ENCODE measurements around the gene NASP.

NASP gene, protein sequence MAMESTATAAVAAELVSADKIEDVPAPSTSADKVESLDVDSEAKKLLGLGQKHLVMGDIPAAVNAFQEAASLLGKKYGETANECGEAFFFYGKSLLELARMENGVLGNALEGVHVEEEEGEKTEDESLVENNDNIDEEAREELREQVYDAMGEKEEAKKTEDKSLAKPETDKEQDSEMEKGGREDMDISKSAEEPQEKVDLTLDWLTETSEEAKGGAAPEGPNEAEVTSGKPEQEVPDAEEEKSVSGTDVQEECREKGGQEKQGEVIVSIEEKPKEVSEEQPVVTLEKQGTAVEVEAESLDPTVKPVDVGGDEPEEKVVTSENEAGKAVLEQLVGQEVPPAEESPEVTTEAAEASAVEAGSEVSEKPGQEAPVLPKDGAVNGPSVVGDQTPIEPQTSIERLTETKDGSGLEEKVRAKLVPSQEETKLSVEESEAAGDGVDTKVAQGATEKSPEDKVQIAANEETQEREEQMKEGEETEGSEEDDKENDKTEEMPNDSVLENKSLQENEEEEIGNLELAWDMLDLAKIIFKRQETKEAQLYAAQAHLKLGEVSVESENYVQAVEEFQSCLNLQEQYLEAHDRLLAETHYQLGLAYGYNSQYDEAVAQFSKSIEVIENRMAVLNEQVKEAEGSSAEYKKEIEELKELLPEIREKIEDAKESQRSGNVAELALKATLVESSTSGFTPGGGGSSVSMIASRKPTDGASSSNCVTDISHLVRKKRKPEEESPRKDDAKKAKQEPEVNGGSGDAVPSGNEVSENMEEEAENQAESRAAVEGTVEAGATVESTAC

DNA sequence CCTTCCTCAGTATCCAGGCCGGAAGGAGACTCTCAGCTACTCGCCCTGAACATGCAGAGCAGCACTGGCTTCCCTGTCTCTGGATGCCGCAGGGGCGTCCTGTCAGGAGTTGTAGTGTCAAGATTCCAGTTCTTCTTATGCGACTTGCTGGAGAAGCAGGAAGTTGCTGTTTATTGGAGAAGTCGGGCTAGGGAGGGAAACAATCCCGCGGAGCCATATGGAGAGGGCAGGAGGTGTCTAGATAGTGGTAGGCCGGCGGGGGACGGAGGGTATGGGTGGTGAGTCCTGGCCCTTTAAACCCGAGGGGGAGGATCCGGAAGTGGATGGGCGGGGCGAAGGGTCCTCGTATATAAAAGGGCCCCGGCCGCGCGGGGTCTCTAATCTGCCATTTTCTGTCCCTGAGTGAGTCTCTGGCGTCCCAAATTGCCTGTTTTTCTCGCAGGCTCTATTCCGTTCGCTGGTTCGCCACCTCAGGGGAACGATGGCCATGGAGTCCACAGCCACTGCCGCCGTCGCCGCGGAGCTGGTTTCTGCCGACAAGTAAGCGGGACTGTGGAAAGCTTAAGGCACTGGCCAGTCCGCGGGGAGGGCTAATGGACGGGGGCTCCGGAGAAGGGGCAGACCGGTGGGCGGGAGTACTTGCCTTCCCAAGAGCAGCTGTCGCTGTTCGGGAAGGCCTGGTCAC lies at the start of gene NASP:
Gene NASP, plus strand, starts transcription at position 376 of the 685 bp plus-strand sequence. Its CDS starts 106 bp downstream, at position 482.
- peak; percentile 48 for DNase-seq

DNA sequence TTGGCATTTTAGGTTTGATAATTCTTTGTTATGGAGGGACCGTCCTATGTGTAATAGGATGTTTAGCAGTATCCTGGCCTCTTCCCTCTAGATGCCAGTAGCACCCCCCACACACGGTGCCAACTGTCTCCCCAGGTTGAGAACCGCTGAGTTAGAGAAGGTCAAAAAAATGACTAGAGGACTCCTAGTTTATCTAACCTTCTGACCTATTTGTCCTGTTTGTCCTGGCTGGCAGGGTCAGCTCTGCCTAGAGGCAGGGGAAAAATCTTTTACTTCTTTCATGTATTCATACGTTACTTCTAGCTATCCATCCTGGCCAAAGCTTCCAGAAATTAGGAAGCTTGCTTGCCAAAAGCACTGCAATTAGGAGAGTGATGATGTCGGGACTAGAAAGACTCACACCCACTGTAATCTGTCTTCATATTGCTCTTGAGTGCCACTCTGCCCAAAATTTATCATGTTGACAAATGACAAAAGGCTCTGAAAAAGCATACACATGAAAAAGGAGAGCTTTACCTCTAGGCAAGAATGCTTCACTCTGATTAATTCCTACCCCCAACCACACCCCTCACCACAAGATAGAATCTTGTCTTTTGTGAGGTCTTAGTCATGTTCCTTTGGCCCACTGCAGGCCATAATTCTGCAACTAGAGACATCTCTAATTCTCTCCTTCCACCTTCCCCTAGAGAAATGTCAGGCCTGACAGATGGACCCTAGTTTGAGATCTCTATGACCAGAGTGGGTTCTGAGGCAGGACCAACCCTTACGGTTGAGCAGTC lies 47.7 kb upstream of the NASP start:
- DNase-seq, result no peak

DNA sequence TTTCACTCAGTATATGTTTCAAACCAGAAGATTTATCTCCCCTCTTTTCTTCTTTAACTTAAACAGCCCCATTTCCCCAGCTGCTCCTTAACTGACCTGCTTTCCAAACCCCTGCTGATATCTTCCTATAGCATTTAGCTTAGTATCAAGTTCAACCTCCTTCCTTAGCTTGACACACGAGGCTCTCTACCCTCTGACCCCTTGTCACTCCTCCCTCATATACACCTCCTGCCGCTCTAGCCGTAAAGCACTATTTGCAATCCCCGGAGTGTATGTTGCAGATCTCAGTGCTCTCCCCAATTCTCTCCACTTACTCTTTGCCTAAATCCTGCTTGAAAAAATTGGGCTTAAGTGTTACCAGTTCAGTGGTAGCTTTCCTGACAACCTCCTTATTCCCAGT lies 47.0 kb upstream of the NASP start:
- no peak for DNase-seq

DNA sequence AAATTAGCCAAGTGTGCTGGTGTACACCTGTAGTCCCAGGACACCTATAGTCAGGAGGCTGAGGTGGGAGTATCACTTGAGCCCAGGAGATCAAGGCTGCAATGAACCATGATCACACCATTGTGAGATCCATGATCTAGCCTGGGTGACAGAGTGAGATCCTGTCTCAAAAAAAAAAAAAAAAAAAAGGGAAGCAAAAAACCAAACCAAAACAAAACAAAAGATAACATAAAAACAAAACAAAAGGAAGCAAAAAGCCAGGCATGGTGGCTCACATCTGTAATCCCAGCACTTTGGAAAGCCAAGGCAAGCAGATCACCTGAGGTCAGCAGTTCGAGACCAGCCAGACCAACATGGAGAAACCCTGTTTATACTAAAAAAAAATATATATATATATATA lies 42.6 kb upstream of the NASP start:
- DNase-seq, result no peak

DNA sequence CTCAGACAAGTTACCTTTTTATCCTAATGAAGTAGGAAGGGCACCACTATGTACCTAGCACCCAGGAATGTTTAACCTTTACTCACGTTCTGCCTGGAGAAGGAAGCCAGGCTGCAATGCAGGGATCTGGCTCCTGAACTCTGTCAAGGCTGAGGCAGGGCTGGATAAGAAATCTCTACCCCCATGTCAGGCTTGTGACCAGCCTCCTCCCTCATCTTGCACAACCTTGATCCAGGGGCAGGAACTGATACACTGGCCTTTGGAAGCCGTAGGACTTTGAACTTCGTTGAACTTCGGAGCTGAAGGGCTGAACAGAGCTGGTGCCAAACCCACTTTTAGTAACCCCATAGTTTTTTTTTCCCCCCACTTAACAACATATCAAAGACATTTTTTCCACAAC lies 41.2 kb upstream of the NASP start:
- no peak for DNase-seq

DNA sequence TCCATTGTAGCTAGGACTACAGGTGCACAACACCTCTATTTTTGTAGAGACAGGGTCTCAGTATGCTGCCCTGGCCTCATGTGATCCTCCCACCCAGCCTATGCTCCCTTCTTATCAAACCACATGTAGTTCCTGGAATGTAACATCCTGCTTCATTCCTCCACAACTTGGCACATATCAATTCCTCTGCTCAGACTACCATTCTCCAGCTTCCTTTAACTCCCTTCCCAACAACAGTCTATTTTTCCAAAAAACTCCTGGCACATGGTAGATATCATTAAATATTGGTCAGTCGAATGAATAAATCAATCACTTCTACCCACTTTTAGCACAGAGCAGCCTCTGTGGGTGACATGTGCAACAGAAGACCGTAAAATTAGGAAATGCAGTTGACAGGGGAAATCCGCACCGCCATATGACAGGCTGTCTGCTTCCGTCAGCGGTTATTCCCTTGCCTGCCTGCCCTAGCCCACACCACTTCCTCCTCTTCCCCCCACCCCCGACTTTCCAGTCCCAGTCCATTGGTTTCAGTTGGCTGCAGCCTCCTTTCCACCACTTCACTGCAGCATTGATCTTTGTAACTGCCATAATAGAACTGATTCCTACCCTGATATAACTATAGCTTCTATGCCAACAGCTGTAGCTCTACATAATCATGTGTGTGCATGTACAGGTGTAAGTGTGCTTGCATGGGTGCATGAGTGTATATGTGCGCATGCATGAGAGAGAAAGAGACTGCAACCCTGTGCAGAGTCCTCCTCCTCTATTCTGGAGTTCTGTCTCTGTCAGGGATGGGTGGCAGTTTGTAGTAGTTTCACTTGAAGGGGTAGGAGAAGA lies 40.0 kb upstream of the NASP start:
- DNase-seq, result no peak

DNA sequence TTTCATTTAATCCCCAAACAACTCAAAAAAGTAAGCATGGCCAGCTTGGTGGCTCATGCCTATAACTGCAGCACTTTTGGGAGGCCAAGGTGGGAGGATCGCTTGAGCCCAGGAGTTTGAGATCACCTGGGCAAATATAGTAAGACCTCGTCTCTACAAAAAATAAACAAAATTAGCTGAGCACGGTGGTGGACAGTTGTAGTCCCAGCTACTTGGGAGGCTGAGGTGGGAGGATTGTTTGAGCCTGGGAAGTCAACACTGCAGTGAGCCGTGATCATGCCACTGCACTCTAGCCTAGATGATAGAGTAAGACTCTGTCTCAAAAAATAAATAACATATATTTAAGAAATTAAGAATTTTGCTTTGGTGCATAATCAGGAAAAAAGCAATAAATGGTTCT lies 39.3 kb upstream of the NASP start:
- DNase-seq, result no peak

DNA sequence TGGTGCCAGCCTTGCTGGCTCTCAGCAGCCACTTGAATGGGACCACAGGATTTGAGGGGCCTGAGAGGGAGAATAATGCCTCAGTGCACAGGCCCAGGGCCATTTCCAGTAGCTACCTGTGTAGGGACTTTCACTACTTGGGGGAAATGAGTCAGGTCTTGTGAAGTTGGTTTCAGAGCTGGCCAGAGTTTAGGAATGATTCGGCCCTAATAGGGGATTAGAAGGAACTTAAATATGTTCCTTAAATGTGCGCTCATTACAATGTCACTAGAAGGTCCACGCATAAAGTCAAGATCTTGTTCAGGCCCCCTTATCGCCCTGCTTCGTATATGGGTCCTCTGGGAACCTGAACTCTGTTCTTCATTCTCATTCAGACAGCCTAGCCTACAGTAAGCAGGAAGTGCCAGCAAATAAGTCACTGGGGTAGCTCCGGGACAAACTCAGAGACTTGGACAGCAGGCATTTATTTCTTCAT lies 38.8 kb upstream of the NASP start:
- no peak for DNase-seq

DNA sequence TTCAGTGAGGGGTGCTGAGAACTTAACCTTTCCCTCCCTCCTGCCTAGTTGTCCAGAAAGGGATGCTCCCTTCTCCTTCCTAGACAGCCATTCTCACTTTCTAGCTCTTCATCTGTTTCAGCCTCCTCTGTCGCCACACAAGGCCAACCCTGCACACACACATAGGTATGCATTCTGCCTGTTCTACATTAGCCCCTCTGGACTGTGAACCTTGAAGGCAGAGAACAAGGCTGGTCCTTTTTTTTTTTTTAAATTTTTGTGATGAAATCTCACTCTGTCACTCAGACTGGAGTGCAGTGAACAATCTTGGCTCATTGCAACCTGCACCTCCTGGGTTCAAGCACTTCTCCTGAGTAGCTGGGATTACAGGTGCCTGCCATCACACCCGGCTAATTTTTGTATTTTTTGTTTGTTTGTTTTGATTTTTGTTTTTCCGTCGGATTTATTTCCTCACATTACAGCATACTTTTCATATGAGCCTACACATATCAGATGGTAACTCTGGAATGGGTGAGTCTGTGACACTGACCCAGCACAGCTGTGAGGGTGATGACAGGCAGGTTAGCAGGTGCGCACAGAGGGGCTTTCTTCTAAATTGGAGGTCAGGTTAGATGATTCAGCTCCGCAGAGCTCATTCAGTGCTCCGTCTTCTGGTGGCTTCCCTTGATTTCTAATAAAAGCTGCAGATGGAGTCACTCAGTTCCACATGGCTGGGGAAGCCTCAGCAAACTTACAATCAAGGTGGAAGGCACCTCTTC lies 38.1 kb upstream of the NASP start:
- no peak for DNase-seq

DNA sequence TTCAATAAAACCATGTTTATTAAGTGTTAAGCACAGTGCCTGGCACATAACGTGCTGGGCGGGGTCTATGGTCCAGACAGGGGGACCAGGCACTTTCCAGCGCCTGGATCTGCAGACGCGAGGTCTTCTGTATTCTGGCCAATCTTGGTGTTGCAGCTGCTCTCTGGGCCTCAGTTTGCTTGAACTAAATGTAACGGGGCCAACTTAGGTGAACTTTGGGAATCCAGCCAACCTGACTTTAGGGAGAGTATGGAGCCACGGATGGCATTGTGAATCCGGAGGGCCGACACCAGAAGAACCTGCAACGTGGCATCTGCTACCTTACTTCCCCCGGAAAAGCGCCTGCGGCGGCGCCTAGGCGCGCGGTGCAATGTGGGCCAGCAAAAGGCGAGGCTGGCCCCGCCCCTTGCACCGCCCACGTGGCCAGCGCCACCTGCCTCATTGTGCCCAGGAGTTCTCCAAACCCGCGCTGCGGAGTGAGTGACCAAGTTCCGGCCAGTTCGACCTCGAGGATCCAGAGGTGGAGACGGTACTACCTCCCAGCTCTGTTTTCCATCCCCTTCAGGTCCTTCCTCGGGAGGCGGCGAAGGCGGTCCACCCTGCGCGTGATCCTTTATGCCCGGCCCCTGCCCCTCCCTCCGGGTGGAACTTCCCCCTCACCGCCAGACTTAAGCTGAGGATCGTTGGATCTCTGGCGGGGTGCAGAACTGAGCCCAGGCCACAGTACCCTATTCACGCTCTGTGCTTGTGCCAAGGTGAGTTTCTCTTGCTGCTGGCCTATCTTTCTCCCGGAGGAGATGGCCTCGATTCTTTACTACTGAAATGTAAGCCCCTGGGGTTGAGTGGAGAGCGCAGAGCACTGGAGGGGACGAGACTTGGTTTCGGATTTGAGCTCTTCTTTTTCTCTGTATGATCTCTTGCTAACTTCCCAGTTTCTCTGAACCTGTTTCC lies 33.2 kb upstream of the NASP start, which contains the start of gene AKR1A1:
Gene AKR1A1, plus strand, starts transcription at position 426 of the 951 bp plus-strand sequence. CDS start 10,969 bp downstream, outside the sequence.
- DNase-seq, result peak; percentile 50

DNA sequence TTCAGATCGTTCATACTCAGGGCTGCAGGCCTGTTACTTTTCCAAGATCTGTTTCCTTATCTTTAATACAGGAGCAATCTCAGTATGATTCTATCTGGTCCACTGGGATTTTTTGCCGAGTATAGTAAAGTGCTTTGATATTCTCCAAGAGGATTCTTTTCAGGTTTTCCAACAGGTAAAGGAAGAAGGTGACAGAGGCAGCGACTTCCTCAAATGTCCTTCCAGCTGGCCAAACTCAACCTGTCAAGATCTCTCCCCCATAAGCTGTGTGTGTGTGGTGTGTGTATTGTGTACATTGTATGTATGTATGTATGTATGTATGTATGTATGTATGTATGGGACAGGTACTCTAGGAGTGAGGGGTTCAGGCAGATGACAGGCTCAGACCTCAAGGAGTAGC lies 32.2 kb upstream of the NASP start:
- DNase-seq, result no peak

DNA sequence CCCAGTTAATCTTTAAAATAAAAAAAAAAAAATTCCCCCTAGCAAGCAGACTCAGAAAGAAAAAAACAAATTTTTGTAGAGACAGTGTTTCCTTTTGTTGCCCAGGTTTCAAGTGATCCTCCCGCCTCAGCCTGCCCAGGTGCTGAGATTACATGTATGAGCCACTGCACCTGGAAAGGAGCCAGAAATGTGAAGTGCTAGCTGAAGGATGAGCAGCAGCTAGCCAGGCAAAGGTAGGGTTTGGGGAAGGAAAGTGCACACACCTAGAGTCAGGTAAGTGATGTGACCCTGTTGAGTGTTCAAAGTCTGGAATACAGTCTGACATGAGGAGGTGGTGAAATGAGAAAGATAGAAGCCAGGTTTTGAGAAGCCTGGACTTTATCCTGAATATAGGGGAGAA lies 31.5 kb upstream of the NASP start:
- DNase-seq, result no peak

DNA sequence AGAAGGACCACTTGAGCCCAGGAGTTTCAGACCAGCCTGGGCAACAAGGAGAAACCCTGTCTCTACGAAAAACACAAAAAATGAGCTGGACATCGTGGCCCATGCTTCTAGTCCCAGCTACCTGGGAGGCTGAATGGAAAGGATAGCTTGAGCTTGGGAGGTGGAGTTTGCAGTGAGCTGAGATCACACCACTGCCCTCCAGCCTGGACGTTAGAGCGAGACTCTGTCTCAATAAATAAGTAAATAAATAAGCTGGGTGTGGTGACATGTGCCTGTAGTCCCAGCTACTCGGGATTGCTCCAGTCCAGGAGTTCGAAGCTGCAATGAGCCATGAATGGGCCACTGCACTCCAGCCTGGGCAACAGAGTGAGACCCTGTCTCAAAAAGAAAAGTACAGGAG lies 29.6 kb upstream of the NASP start:
- no peak for DNase-seq

DNA sequence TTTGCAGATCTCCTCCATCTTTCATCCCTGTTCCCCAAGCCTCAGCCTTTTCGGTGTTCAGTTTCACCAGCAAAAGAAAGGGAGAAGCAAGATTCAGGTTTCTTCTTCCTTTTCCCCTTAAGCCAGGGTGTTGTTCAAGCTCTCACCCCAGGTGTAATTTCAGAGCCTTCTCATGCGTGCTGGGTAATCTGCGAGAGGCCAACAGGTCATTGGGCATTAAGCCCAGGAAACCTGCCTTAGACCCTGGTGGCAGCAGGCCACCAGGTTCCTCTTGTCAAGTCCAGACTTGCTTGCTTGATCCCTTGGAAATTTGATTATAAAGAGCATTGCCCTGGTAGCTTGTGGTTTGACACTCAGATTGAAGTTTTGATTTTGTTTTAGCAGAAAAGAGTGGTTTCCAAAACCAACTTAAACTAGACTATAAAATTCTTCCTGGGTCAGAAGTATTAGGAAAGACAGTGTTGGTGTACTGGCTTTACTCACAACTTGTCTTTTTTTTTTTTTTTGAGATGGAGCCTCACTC lies 26.4 kb upstream of the NASP start:
- no peak for DNase-seq

DNA sequence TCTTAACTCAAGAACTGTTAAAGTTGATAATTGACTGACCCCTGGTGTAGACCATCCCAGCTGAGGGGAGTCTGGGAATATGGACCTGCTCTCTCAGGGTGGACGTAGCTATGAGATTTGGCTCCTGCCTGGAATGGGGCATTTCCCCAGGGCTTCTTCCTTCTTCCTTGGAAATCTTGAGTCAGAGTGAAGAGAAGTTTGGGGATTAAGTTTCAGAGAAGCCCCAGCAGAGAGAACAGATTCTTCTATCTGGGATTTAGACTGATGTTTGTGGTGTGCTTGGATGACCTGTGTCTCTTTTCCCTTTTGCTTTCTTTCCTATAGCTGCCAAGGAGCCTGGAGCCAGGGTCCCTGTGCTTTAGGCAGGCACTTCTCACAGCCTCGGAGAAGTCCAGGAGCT lies 20.0 kb upstream of the NASP start:
- DNase-seq, result no peak

DNA sequence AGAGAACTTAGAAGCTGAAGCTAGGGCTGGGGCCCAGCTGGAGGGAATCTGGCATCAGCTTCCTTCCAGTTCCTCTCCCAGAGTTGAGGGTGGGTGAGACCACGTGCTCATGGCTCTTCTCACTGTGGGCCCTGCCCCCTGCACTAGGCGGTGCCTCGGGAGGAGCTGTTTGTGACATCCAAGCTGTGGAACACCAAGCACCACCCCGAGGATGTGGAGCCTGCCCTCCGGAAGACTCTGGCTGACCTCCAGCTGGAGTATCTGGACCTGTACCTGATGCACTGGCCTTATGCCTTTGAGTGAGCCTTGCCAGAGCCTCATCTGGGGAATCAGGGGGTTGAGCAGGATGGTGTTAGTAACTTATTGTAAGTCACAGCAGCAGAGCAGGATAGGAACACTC lies 17.1 kb upstream of the NASP start:
- no peak for DNase-seq

DNA sequence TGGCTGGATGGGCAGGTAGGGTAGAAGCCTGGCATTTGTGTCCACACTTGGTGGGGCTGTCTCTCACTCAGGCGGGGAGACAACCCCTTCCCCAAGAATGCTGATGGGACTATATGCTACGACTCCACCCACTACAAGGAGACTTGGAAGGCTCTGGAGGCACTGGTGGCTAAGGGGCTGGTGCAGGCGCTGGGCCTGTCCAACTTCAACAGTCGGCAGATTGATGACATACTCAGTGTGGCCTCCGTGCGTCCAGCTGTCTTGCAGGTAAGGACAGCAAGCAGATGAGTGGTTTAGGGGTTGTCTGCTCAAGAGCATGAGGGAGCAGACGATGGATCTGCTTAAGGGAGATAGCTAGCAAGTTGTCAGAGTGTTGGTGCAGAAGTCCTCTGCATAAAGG lies 15.9 kb upstream of the NASP start:
- DNase-seq, result no peak

DNA sequence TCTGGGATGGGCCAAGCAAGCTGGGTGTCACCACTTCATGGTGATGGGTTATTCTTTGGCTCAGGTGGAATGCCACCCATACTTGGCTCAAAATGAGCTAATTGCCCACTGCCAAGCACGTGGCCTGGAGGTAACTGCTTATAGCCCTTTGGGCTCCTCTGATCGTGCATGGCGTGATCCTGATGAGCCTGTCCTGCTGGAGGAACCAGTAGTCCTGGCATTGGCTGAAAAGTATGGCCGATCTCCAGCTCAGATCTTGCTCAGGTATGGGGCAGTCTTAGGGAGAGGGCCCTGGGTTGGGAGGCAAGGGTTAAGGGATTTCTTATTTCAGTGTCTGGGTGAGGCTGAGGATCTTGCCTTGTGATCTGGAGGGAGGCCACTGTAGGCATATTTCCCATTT lies 15.4 kb upstream of the NASP start:
- DNase-seq, result no peak

DNA sequence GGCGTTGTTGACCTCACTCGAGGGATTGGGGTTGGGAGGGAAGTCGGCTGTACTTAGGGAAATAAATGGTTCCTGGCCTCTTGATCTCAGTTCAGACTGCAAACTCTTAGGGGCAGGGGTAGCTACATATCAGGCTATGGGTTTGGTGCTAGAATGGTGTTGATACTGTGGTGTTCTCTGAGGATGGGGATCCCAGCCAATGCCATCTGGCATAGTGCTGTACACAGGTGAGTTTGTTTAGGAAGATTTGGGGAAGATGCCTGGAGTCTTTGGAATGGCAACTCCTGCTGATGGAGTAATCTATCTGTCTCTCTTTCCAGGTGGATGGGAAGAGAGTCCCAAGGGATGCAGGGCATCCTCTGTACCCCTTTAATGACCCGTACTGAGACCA lies 14.3 kb upstream of the NASP start:
- DNase-seq, result no peak

All from 8988T (cell line).